Testis (tissue), 3 donors: ENCODE results near the gene SNX1. TPM values are rescaled to one million over a fixed set of nuclear protein-coding genes. Genes with fewer than 3 reads are reported as not detected.

Source experiments
- DNase-seq: peaks from one replicate; pipeline ENCODE4 v3.0.0-alpha.2; 2019
- H3K27ac ChIP-seq, 2 donors: fragments of 200-600 bp; sonication (generic); one replicate each; pipeline ENCODE4 v1.5.1; 2019
- H3K27me3 ChIP-seq: fragments of 200-600 bp; sonication (generic); one replicate; pipeline ENCODE4 v1.5.1; 2019
- H3K36me3 ChIP-seq: fragments of 200-600 bp; sonication (generic); one replicate; pipeline ENCODE4 v1.5.1; 2017; ENCODE audit warnings: low read depth; ENCODE audit errors: missing control alignments
- H3K4me1 ChIP-seq: fragments of 200-600 bp; sonication (generic); one replicate; pipeline ENCODE4 v1.5.1; 2019
- H3K4me3 ChIP-seq, 2 donors: fragments of 200-600 bp; sonication (generic); one replicate each; pipeline ENCODE4 v1.5.1; 2017 to 2019
- H3K9me3 ChIP-seq: fragments of 200-600 bp; sonication (generic); one replicate; pipeline ENCODE4 v1.5.1; 2017
- POLR2A ChIP-seq: fragments of 450-650 bp; IDR thresholded peaks from one replicate; pipeline ENCODE4 v1.6.1; 2017; ENCODE audit warnings: antibody characterized with exemption, mild to moderate bottlenecking, moderate library complexity
- WGBS, 2 donors: methylation state at CpG; one replicate each; pipeline ENCODE4 v1.1.5; 2018; 5-methylcytosine and 5-hydroxymethylcytosine counted together
- intact Hi-C: fragments of 100-400 bp; cut with DNase I; formaldehyde crosslinking; loops from one replicate; pipeline ENCODE4 v1.15.1; 2023; ENCODE audit warnings: low total_unique reads
- polyA plus RNA-seq: library from polyadenylated mRNA; stranded (reverse); fragments of 350-450 nt; fragmentation: Illumina TruSeq; extraction: RNeasy Lipid Tissue Mini Kit (QIAGEN cat#74804); gene quantifications from one replicate; pipeline ENCODE4 v1.2.3, GENCODE V29; 2014; ENCODE audit warnings: low read depth, low replicate concordance; ENCODE audit not compliant: insufficient read depth
- total RNA-seq, 2 donors: library from RNA; depleted of rRNA; stranded (reverse); fragments of >200 nt; gene quantifications; one replicate each; pipeline ENCODE4 v1.2.3, GENCODE V29; 2016
- TF ChIP-seq, protein P1 (sequence below), 3 experiments: fragments of 450-650 bp in 2 of 3; fragments of 200-600 bp in 1 of 3; sonication (generic) in 1 of 3; IDR thresholded peaks; one replicate each; pipeline ENCODE4 v1.5.1; 2016 to 2019; ENCODE audit warnings: antibody characterized with exemption in 3 of 3, mild to moderate bottlenecking in 2 of 3, moderate library complexity in 1 of 3

The SNX1 gene
- total and polyA plus RNA-seq, 3 donors from 2014 or later: 79.1 to 93.1 (median 86.0) TPM

DNA sequence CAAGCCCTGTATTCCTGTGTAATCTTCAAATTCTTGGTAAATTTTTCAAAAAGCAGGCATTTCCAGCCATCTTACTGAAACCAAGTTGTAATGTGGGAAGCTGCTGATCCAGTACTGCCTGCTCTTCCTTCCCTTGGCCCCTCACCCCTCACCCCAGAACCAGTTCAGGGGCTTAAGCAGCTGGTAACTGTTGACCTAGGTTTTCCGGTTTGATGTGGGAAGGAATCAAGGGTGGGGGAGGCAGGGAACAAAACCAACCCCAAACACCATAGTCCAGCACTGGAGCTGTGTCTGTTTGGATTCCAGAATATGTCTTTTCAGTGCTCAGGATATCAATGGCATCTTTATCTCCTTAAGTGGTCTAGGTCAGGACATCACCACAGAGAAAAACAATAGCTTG lies 26.7 kb downstream of the SNX1 start:
- Histone ChIP-seq H3K36me3 (no peaks in the 10 kb centered on the region), H3K4me1 (no peaks in the 10 kb centered on the region), H3K27ac (no peak overlapping the region), H3K4me3 (no peak overlapping the region), H3K27me3 (no peaks in the 10 kb centered on the region), H3K9me3 (no peaks in the 10 kb centered on the region)
- intact Hi-C loops: no loop called here
- WGBS, 2 donors: 80 to 82% methylated on average over 1 of the region's 1 CpG
- TF ChIP-seq POLR2A: no peak
- TF ChIP-seq, protein P1, sequence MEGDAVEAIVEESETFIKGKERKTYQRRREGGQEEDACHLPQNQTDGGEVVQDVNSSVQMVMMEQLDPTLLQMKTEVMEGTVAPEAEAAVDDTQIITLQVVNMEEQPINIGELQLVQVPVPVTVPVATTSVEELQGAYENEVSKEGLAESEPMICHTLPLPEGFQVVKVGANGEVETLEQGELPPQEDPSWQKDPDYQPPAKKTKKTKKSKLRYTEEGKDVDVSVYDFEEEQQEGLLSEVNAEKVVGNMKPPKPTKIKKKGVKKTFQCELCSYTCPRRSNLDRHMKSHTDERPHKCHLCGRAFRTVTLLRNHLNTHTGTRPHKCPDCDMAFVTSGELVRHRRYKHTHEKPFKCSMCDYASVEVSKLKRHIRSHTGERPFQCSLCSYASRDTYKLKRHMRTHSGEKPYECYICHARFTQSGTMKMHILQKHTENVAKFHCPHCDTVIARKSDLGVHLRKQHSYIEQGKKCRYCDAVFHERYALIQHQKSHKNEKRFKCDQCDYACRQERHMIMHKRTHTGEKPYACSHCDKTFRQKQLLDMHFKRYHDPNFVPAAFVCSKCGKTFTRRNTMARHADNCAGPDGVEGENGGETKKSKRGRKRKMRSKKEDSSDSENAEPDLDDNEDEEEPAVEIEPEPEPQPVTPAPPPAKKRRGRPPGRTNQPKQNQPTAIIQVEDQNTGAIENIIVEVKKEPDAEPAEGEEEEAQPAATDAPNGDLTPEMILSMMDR (IDR thresholded peaks at IDR 0.05): no peak
- no peak for DNase-seq

DNA sequence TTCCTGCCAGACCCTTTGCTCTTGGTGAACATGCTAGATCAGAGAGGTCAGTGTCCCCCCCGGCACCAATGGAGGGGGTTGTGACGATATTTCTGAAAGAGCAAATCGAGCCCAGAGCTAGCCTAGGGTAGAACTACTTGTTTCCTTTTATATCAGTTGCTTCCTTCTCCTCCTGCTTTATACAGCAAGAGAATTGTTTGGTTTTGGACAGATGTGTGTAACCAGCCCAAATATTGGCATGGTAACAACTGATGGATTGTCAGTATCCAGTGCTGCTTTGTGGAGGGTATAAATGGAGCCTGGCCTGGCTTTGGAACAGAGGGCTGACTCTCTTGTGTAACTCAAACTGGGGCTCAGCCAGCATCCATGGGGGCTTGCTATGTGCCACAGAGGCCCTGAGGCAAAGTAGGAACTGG lies 27.2 kb downstream of the SNX1 start:
- Histone ChIP-seq H3K9me3 (no peaks in the 10 kb centered on the region), H3K4me3 (no peak overlapping the region), H3K27ac (no peak overlapping the region), H3K4me1 (no peaks in the 10 kb centered on the region), H3K36me3 (no peaks in the 10 kb centered on the region), H3K27me3 (no peaks in the 10 kb centered on the region)
- intact Hi-C loops: no loop called here
- no peak for TF ChIP-seq POLR2A
- TF ChIP-seq, protein P1 (IDR thresholded peaks at IDR 0.05): no peak
- 60 to 63% methylated on average over 3 of the region's 3 CpGs for WGBS, 2 donors
- no peak for DNase-seq

DNA sequence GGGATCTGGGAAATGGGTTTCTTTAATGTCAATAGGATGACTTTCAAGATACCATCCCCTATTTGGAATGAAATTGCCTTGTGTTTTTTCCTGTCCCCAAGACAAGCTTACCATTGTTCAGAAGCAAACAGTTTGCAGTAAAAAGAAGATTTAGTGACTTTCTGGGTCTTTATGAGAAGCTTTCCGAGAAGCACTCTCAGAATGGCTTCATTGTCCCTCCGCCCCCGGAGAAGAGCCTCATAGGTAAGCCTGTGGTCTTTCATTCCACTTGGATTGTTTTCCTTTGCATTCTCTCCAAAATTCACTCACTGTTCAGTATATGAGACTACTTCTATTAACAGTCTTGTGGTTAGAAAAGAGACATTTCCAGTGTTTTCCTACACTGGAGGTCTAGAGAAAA lies 30.2 kb downstream of the SNX1 start:
- Histone ChIP-seq H3K36me3 (no peaks in the 10 kb centered on the region), H3K9me3 (no peaks in the 10 kb centered on the region), H3K4me3 (no peak overlapping the region), H3K4me1 (no peaks in the 10 kb centered on the region), H3K27ac (no peak overlapping the region), H3K27me3 (no peaks in the 10 kb centered on the region)
- intact Hi-C loops: no loop called here
- TF ChIP-seq POLR2A: no peak
- TF ChIP-seq, protein P1 (IDR thresholded peaks at IDR 0.05): no peak
- DNase-seq: no peak
- 59 to 62% methylated on average over 3 of the region's 3 CpGs for WGBS, 2 donors

DNA sequence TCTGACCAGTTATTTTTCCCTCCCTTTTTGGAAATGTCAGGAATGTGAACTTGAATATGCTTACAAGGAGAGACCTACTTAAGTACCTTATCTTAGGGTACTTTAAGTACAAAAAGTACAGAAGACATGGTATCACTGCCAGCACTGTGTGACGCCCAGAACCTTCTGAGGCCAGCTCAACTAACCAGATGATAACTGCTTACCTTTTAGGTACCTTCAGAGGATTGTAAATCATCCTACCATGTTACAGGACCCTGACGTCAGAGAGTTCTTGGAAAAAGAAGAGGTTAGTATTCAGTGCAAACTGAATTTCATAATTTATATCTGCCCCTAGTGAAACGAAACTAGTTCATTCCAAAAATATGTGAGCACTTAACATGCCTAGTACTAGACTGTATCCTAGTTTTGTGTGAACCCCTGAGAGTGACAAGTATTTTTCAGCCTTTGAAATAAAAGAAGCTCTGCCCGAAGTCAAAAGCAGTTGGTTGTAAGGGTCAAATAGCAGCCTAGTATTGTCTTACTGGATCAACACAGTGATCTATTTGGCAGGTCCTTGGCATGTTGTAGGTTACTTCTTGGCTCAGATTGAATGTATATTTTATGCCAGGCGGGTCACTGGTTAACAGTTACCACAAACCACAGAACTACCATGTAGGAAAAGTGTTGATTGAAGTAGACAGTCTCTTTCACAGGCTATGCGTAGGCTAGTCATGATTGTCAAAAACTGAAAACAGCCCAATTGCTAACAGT lies 31.9 kb downstream of the SNX1 start:
- intact Hi-C loops: no loop called here
- no peak for DNase-seq
- no peak for TF ChIP-seq POLR2A
- TF ChIP-seq, protein P1 (IDR thresholded peaks at IDR 0.05): no peak
- Histone ChIP-seq H3K36me3 (no peaks in the 10 kb centered on the region), H3K9me3 (no peaks in the 10 kb centered on the region), H3K4me3 (no peak overlapping the region), H3K4me1 (no peaks in the 10 kb centered on the region), H3K27ac (no peak overlapping the region), H3K27me3 (no peaks in the 10 kb centered on the region)
- 82 to 85% methylated on average over 6 of the region's 6 CpGs for WGBS, 2 donors

DNA sequence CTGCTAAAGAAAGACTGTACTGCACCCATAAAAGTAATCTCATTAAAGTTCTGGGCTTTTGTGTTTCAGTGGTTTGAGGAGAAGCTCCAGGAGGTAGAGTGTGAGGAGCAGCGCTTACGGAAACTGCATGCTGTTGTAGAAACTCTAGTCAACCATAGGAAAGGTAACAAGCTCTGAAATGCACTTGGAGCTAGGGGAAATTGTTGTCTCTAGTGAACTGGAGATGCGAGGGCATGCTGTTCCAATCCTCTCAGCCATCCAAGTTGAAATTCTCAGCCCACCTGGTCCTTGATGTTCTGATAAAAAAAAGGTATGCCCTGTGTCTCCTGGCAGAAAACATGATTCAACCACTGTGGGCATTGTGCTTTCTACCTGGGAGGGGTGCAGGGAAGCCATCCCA lies 34.4 kb downstream of the SNX1 start:
- no peak overlapping the region for H3K4me3 ChIP-seq
- no peaks in the 10 kb centered on the region for H3K27me3 ChIP-seq
- no peaks in the 10 kb centered on the region for H3K36me3 ChIP-seq
- no peak overlapping the region for H3K27ac ChIP-seq
- peaks cover 8% of the 10 kb centered on the region for H3K4me1 ChIP-seq
- TF ChIP-seq, protein P1 (IDR thresholded peaks at IDR 0.05): no peak
- TF ChIP-seq POLR2A: no peak
- intact Hi-C loops: no loop called here
- no peaks in the 10 kb centered on the region for H3K9me3 ChIP-seq
- WGBS, 2 donors: 91 to 93% methylated on average over 3 of the region's 3 CpGs
- DNase-seq: no peak
